Stimulated activated CD8-positive, alpha-beta memory T cell treated with anti-CD3 and anti-CD28 coated beads, Interleukin-12 subunit alpha, Interleukin-12 subunit beta, amount 100 ng/mL, for 1 hour (primary cell): ENCODE measurements around the gene HRK.

Source experiments
- DNase-seq: peaks from one replicate; pipeline ENCODE4 v3.0.0-alpha.2; 2020; ENCODE audit warnings: low read depth

HRK gene

GRCh38 chr12:116867523-116867922 is 13.7 kb downstream of the HRK start:
- no peak for DNase-seq

DNA sequence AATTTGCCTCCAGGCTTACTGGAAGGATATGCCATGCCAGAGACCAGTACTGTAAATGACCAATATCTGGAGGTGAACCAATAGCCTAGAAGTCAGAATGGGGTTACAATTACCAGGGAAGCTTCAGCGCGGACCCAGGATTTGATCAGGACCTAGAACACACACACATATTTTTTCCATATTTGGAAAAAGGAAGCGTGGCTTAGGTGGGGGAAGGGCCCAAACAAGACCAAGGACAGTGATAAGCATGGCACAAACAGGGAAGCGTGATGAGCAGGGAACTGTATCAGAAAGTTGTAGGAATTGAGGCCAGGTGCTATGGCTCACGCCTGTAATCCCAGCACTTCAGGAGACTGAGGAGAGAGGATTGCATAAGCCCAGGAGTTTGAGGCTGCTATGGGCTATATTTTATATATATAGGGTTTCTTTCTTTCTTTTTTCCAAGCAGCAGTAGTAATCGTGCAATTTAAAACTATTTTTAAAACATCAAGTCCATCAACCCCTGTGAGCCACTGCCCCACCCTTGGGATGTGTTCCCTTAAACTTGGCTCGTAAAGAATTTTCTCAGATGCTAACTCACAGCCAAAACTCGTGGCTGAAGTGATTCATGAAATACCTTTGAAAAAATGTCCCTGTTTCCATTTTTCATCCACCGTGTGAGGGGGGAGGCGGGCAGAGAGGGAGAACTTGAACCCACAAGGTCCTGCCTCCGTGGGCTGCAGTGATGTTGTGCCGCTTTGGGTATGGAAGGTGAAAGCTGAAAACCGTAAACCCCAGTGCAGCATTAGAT is 16.7 kb downstream of the HRK start:
- DNase-seq, result no peak

DNA sequence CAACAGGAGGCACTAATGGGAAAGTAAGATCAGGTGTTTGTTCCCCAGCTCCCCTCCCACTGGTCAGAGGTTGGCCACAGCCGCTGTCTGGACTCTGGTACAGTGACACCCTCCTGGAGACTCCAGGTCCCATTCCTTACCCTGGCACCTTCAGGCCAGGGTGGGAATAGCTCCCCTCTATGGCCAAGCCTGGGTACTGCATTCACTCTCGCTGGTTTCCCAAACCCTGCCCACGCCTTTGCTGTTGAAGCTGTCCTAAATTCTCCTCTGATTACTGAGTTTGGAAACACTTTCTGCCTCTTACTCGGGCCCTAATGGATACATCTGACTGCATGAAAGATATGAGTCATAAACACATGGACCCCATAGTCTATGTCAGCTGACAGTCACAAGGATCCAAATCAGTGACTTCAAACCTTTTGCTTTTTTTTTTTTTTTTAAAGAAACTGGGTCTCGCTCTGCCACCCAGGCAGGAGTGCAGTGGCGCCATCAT is 17.9 kb downstream of the HRK start:
- no peak for DNase-seq

GRCh38 chr12:116862167-116862566 is 19.1 kb downstream of the HRK start:
- no peak for DNase-seq

GRCh38 chr12:116861320-116861719 is 19.9 kb downstream of the HRK start:
- DNase-seq, result no peak

- DNase-seq, result no peak
Observed at GRCh38 chr12:116860263-116860662, 21.0 kb downstream of the HRK start.

GRCh38 chr12:116859079-116859478 is 22.2 kb downstream of the HRK start:
- no peak for DNase-seq

DNA sequence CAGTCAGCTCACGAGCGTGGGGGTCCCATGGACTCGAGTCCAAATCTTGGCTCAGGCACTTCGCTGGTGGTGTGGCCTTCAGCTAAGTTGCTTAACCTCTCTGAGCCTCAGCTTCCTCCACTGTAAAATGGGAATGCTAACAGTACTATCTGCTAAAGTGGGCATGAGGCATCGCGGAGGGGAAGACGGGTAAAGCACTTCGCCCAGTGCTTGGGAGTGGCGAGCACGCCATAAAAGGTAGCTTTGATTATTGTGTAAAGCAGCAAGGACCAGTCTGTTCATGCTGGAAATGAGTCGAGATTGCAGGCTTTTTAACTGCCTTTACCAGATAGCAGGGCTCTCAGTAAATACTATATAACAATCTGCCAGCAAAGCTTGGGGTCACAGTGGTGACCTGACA is 24.5 kb downstream of the HRK start:
- DNase-seq, result no peak

DNA sequence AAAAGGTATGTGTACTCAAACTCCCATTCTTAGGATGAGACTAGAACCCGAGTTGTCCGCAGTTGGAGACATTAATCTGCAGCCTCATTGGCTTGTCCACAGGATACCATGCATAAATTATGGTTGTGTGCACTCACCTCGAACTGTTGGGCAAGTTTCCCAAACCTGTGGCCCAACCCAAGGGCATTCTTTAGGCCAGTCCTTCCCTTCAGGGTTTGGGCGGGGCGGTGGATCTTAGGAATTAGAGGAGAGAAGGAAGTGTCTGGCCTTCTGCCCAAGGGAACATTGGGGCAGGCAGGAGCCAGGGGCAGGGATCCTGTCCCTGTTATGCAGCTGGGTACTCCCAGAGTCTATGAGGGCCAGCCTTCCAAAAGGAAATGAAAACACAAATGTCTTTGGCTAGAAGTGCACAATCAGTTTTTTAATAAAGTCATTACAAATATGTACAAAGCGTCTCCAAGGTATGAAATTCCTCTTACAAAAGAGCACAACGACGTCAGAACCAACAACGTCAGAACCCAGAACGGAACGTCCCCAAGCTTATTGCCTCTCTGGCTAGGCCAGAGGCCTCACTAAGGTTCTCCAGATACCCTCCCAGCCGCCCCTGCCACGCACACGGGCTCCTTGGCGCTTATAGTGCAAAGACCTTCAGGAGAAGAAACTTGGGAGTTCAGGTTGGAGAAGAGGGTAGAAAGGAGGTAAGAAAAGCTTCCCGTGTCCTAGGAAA is 25.3 kb downstream of the HRK start:
- DNase-seq, result no peak

DNA sequence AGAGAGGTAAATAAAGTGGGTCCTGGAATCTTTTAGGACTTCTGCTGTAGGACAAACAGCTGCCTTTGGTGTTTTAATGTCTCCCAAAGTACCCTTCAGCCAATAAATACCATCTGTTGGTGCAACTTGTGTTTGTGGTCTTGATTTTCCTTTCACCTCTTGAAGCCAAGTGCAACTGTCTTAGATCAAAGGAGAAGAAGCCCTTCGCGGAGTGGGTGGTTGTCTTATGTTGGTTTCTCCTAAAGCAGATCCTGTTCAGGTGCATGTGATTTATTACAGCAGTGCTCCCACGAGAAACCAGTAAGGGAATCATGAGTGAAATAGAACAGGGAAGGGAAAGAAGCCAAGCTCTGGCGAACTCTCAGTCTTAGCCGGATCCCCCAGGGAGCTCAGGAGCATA is 27.7 kb downstream of the HRK start:
- DNase-seq, result no peak

DNA sequence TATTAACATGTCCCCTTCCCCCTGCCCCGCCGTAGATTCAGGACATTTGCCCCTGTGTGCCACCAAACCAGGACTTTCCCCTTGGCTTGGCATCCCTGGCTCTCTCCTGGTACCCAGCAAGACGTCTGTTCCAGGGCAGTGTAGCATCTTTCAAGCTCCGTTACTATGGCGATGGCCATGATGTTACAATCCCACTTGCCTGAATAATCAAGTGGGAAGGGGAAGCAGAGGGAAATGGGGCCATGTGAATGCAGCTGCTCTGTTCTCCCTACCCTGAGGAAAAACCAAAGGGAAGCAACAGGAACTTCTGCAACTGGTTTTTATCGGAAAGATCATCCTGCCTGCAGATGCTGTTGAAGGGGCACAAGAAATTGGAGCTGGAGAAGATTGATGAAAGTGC is 28.9 kb downstream of the HRK start:
- no peak for DNase-seq

- no peak for DNase-seq
Observed at GRCh38 chr12:116849216-116849615, 32.0 kb downstream of the HRK start.

DNA sequence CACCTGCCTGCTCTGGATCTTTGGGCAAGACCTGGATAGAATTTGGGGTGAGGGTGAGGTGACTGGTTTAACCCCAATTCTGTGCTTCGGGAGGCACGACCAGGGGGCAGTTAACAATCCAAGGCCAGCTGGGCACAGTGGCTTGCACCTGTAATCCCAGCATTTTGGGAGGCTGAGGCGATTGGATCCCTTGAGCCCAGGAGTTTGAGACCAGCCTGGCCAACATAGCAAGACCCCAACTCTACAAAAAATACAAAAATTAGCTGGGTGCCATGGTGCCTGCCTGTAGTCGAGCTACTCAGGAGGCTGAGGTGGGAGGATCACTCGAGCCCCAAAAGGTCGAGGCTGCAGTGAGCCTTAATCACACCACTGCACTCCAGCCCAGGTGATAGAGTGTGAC is 38.2 kb downstream of the HRK start:
- DNase-seq, result no peak

GRCh38 chr12:116839287-116839830 is 41.9 kb downstream of the HRK start:
- no peak for DNase-seq

GRCh38 chr12:116838365-116838764 is 42.9 kb downstream of the HRK start:
- DNase-seq, result no peak

DNA sequence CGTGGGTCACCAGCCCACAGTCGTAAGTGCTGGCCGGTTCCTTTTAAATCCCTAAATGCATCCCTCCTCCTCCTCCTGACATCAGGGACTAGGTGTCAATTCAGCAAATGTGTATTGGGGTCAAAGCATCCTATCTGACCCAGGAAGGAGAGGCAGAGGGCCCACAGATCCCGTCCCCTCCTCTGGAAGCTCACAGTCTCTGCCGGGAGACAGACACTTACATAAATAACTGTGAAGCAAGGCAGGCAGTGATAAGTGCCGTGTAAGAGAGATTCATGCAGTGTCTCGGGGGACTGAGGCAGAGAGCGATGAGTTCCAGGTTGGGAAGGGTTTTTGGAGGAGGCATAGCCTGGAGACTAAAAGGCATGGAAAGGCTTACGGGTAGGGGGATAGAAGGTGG is 44.1 kb downstream of the HRK start:
- DNase-seq, result no peak

DNA sequence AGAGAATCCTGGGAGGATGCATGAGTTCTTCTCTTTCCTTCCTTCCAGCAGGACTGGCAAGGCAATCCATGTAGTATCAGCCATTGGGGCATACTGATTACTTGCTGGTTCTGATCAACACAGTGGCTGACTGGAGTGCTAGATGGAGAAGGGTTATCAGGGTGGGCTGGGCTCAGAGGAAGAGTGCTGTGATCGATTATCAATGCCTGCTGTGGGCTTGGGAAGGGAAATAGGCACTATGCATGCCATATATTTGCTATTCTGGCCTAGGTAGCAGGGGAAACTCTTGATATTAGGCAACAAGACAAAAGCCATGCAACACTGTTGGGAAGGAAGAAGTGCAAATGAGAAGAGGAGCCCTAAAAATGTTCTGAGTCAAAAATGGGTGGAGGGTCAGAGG is 45.8 kb downstream of the HRK start:
- no peak for DNase-seq

DNA sequence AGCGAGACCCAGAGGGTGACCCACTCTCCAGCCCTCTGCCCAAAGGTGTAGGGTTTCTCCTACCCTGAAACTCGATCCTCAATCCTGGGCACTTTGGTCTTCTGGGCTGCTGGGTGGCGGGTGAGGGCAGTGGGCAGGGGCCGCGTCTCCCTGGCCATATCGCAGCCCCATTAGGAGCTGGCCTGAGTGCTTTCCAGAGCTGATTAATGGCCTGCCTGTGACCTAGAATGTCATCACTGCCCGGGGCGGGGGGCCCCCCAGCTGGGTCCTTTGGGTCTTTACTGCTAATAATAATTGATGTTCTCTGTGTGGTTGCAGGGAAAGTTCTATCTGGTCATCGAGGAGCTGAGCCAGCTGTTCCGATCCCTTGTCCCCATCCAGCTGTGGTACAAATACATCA is 47.8 kb downstream of the HRK start:
- DNase-seq, result no peak

DNA sequence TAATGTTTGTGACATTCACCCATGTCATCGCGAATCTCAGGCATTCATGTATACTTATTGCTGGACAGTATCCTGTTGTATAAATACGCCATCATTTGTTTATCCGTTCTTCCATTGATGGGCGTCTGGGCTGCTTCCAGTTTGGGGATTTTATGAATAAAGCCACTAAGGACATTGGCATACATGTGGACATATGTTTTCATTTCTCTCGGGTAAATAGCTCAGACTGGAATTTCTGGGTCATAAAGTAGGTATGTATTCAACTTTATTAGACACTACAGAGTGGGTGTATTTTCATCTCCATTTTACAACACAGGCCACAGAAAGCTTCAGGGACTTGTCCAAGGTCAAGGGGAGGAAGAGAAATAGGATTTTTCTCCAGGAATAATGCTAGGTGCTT is 48.9 kb downstream of the HRK start:
- DNase-seq, result no peak

DNA sequence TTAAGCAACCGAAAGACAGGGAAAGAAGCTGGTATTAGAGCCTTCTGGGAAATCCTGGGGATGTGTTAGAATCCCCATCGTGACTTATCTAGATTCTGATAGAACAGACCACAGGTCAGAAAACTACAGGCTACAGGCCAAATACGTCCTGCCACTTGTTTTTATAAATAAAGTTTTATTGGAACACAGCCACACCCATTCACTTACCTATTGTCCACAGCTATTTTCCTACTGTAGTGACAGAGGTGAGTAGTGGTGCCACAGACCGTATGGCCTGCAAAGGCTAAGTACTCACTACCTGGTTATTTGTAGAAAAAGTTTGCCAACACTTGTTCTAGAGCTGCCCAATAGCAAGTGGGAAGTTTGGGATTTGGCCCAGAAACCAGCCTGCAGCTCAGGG is 53.8 kb downstream of the HRK start:
- DNase-seq, result no peak

DNA sequence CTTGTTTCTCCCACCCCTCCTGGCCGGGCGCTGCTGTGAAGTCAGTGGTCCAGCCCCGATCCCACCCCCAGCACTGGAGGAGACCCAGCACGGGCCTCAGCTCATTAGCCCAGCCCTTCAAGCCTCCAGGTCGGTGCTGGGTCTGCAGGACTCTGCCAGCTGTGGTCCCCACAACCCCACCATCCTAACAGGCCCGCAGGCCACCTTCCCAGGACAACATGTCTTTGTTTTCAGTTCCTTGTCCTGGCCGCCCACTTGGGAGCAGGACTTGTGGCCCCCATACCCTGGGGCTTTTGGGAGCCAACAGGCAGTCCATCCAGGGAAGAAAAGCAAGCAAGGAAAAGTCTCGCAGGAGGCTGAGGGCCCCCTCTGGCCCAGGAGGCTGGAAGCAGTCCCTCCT is 60.0 kb downstream of the HRK start:
- DNase-seq, result no peak

DNA sequence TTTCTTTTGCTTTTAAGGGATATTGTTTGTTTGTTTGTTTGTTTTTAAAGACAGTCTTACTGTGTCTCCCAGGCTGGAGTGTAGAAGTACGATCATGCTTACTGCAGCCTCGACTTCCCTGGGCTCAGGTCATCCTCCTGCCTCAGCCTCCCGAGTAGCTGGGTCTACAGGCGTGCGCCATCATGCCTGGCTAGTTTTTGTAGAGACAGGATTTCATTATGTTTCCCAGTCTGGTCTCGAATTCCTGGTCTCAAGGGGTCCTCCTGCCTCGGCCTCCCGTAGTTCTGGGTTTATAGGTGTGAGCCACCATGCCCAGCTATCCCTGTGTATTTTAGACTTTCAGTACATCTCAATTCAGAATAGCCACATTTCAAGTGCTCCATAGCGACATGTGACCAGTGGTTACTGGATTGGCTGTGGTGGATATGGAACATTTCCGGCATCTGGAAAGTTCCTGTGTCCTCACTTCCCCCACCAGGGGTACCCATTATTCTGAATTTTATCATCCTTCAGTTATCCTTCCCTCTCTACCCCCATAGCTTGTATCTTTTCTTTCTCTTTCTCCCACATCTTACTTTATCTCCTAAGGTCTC is 61.1 kb downstream of the HRK start:
- DNase-seq, result no peak
